ENCODE measurements around the gene BBC3. TPM values are rescaled to one million over a fixed set of nuclear protein-coding genes. Genes with fewer than 3 reads are reported as not detected.

Gene BBC3
- polyA plus RNA-seq, 1 donor from 2014 or later: 15.6 TPM

DNA sequence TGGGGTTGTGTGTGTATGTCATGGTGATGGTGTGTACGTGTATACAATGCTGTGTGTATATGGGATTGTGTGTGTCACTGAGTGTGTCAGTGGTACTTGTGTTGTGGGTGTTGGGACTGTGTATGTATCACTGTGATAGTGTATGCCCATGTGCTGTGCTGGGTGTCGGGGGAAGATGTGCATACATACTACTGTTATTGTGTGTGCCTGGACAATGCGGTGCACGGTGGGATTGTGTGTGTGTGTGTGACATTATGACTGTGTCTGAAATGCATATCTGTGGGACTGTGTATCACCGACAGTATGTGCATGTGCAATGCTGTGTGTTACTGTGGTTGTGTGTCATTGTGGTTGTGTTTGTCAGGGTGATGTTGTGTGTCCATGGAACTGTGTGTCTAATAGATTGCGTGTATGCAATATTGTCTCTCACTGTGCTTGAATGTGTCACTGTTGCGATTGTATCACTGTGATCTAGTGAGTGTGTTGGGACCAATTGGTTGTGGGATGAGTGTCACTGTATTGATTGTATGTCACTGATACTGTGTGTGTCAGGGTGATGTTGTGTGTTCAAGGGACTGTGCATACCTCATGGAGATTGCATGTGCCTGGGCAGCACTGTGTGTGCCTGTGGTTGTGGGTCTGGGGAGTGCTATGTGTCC, 11.0 kb upstream of the BBC3 start:
- Histone ChIP-seq H3K36me3 (ENCODE audit: insufficient read depth, low read length) (no peaks in the 10 kb centered on the region), H3K27me3 (ENCODE audit: insufficient read depth, low read depth, low read length) (no peaks in the 10 kb centered on the region), H3K27ac (ENCODE audit: low read length) (peak overlapping the region; percentile 67), H3K9me2 (ENCODE audit: insufficient read depth, low read length) (no peaks in the 10 kb centered on the region), H3K4me3 (ENCODE audit: low read length) (no peak overlapping the region), H3F3A (ENCODE audit: insufficient read depth, low read length, poor library complexity, severe bottlenecking) (no peaks in the 10 kb centered on the region), H3K79me2 (replicated peaks; ENCODE audit: insufficient read depth, low read length) (no peaks in the 10 kb centered on the region), H3K9me3 (ENCODE audit: low read length) (no peaks in the 10 kb centered on the region), H4K20me1 (ENCODE audit: insufficient read depth) (no peaks in the 10 kb centered on the region), H3K9ac (ENCODE audit: low read length) (peak overlapping the region; percentile 68), H3K4me2 (ENCODE audit: low read length) (no peak overlapping the region), H2AFZ (ENCODE audit: low read depth, low read length) (no peak overlapping the region)
- TF ChIP-seq EP300 (conservative IDR thresholded peaks at IDR 0.05; ENCODE audit: poor library complexity, severe bottlenecking) (no peak), TAF1 (IDR thresholded peaks at IDR 0.05; ENCODE audit: low read depth) (no peak), POLR2AphosphoS5 (IDR thresholded peaks at IDR 0.05) (no peak), EZH2 (IDR thresholded peaks at IDR 0.05; ENCODE audit: borderline replicate concordance, insufficient read depth, low read length, poor library complexity, severe bottlenecking) (no peak), RAD21 (conservative IDR thresholded peaks at IDR 0.05) (no peak), MXI1 (conservative IDR thresholded peaks at IDR 0.05; ENCODE audit: poor library complexity, severe bottlenecking) (no peak), SMC3 (conservative IDR thresholded peaks at IDR 0.05; ENCODE audit: poor library complexity) (no peak)
- TF ChIP-seq, protein P1, sequence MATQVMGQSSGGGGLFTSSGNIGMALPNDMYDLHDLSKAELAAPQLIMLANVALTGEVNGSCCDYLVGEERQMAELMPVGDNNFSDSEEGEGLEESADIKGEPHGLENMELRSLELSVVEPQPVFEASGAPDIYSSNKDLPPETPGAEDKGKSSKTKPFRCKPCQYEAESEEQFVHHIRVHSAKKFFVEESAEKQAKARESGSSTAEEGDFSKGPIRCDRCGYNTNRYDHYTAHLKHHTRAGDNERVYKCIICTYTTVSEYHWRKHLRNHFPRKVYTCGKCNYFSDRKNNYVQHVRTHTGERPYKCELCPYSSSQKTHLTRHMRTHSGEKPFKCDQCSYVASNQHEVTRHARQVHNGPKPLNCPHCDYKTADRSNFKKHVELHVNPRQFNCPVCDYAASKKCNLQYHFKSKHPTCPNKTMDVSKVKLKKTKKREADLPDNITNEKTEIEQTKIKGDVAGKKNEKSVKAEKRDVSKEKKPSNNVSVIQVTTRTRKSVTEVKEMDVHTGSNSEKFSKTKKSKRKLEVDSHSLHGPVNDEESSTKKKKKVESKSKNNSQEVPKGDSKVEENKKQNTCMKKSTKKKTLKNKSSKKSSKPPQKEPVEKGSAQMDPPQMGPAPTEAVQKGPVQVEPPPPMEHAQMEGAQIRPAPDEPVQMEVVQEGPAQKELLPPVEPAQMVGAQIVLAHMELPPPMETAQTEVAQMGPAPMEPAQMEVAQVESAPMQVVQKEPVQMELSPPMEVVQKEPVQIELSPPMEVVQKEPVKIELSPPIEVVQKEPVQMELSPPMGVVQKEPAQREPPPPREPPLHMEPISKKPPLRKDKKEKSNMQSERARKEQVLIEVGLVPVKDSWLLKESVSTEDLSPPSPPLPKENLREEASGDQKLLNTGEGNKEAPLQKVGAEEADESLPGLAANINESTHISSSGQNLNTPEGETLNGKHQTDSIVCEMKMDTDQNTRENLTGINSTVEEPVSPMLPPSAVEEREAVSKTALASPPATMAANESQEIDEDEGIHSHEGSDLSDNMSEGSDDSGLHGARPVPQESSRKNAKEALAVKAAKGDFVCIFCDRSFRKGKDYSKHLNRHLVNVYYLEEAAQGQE (IDR thresholded peaks at IDR 0.05; ENCODE audit: borderline replicate concordance): no peak

DNA sequence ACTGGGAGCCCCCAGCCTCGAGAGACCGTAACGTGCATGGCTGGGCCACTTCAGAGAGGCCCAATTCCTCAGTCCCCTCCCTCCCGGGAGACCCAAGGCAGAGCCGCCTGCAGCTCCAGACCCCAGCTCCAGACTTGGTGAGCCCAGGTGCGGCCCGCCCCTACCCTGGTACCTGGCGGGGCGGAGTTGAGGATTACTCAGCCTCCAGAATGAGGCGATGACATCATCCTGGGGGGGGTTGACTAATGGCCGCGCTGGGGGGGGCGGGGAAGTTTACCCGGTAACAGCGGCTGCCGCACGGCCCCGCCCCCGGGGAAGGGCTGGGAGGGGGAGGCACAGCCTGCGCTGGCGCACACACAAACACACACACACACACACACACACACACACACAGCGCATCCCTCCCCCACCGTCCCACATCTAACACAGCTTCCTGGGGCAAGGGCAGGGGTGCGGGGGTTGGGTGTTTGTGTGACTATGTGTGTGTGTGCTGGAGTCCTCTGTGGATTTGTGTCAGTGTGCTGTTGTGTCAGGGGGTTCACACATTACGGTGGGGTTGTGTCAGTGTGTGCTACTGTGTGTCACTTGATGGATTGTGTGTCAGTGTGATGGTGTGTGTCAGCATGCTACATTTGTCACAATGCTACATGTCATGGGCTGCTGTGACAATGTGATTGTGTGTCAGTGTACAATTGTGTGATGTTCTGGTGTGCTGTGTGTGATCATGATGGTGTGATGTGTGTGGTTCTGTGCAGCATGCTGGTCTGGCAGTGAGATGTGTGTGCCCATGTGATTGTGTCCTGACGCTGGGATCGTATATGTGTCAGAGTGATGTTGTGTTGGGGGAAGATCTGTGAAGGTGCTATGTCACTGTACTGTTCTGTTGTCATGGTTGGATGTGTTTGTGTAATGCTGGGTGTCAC, 10.3 kb upstream of the BBC3 start:
- H4K20me1 ChIP-seq (ENCODE audit: insufficient read depth): no peaks in the 10 kb centered on the region
- peak overlapping the region; percentile 35 for H3K4me2 ChIP-seq (ENCODE audit: low read length)
- H3K79me2 ChIP-seq (replicated peaks; ENCODE audit: insufficient read depth, low read length): no peaks in the 10 kb centered on the region
- H3K27me3 ChIP-seq (ENCODE audit: insufficient read depth, low read depth, low read length): no peaks in the 10 kb centered on the region
- peak overlapping the region; percentile 64 for H3K4me3 ChIP-seq (ENCODE audit: low read length)
- H3K9me2 ChIP-seq (ENCODE audit: insufficient read depth, low read length): no peaks in the 10 kb centered on the region
- no peak overlapping the region for H2AFZ ChIP-seq (ENCODE audit: low read depth, low read length)
- H3K9ac ChIP-seq (ENCODE audit: low read length): peak overlapping the region; percentile 68
- H3F3A ChIP-seq (ENCODE audit: insufficient read depth, low read length, poor library complexity, severe bottlenecking): no peaks in the 10 kb centered on the region
- no peak for TF ChIP-seq RAD21 (conservative IDR thresholded peaks at IDR 0.05)
- peak; percentile 61 for TF ChIP-seq POLR2AphosphoS5 (IDR thresholded peaks at IDR 0.05)
- H3K27ac ChIP-seq (ENCODE audit: low read length): peak overlapping the region; percentile 63
- no peaks in the 10 kb centered on the region for H3K36me3 ChIP-seq (ENCODE audit: insufficient read depth, low read length)
- H3K9me3 ChIP-seq (ENCODE audit: low read length): no peaks in the 10 kb centered on the region

DNA sequence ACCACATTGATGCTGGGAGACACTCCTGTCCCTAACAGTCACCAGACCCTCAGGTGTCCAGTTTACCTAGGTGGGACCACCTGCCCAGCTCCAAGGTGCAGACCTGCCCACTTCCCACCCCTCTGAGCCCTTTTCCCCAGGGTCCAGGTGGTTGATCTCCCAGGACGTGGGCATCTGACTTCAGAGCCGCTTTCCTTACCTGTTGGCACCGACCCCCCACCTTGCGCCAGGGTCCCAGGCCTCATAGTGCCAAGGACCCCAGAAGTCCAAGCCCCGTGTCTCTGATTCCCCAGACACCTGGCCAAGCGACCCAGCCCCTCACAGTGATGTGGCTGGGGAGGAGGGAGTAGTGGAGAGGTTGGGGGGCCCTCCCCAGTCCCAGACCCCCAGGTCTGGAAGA, 9.6 kb upstream of the BBC3 start:
- no peaks in the 10 kb centered on the region for H3F3A ChIP-seq (ENCODE audit: insufficient read depth, low read length, poor library complexity, severe bottlenecking)
- no peaks in the 10 kb centered on the region for H4K20me1 ChIP-seq (ENCODE audit: insufficient read depth)
- no peak for TF ChIP-seq EP300 (conservative IDR thresholded peaks at IDR 0.05; ENCODE audit: poor library complexity, severe bottlenecking)
- TF ChIP-seq RAD21 (conservative IDR thresholded peaks at IDR 0.05): no peak
- no peak for TF ChIP-seq POLR2AphosphoS5 (IDR thresholded peaks at IDR 0.05)
- TF ChIP-seq, protein P2, sequence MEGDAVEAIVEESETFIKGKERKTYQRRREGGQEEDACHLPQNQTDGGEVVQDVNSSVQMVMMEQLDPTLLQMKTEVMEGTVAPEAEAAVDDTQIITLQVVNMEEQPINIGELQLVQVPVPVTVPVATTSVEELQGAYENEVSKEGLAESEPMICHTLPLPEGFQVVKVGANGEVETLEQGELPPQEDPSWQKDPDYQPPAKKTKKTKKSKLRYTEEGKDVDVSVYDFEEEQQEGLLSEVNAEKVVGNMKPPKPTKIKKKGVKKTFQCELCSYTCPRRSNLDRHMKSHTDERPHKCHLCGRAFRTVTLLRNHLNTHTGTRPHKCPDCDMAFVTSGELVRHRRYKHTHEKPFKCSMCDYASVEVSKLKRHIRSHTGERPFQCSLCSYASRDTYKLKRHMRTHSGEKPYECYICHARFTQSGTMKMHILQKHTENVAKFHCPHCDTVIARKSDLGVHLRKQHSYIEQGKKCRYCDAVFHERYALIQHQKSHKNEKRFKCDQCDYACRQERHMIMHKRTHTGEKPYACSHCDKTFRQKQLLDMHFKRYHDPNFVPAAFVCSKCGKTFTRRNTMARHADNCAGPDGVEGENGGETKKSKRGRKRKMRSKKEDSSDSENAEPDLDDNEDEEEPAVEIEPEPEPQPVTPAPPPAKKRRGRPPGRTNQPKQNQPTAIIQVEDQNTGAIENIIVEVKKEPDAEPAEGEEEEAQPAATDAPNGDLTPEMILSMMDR (IDR thresholded peaks at IDR 0.05; ENCODE audit: poor library complexity, severe bottlenecking): no peak
- no peak for TF ChIP-seq SMC3 (conservative IDR thresholded peaks at IDR 0.05; ENCODE audit: poor library complexity)
- TF ChIP-seq EZH2 (IDR thresholded peaks at IDR 0.05; ENCODE audit: borderline replicate concordance, insufficient read depth, low read length, poor library complexity, severe bottlenecking): no peak
- H3K4me2 ChIP-seq (ENCODE audit: low read length): peak overlapping the region; percentile 35
- H3K79me2 ChIP-seq (replicated peaks; ENCODE audit: insufficient read depth, low read length): no peaks in the 10 kb centered on the region
- peak overlapping the region; percentile 68 for H3K9ac ChIP-seq (ENCODE audit: low read length)
- H3K9me2 ChIP-seq (ENCODE audit: insufficient read depth, low read length): no peaks in the 10 kb centered on the region
- H3K27me3 ChIP-seq (ENCODE audit: insufficient read depth, low read depth, low read length): no peaks in the 10 kb centered on the region
- peak overlapping the region; percentile 64 for H3K4me3 ChIP-seq (ENCODE audit: low read length)
- H3K9me3 ChIP-seq (ENCODE audit: low read length): no peaks in the 10 kb centered on the region
- peak overlapping the region; percentile 63 for H3K27ac ChIP-seq (ENCODE audit: low read length)
- no peaks in the 10 kb centered on the region for H3K36me3 ChIP-seq (ENCODE audit: insufficient read depth, low read length)
- no peak overlapping the region for H2AFZ ChIP-seq (ENCODE audit: low read depth, low read length)

All from neural cell (in vitro differentiated cells).